Body of pancreas (tissue), 4 donors: ENCODE data around the gene EBF4.

Source experiments
- CTCF ChIP-seq, 7 experiments: fragments of 450-650 bp in 4 of 7; fragments of 200-600 bp in 3 of 7; sonication (generic) in 3 of 7; IDR thresholded peaks; one replicate each; pipeline ENCODE4 v1.5.1; 2016 to 2019; ENCODE audit warnings: antibody characterized with exemption in 7 of 7
- POLR2A ChIP-seq, 3 donors: fragments of 450-650 bp; IDR thresholded peaks; one replicate each; pipeline ENCODE4 v1.6.1; 2016; ENCODE audit warnings: antibody characterized with exemption in 3 of 3, mild to moderate bottlenecking in 2 of 3

GRCh38 chr20:2708665-2709064 is 16.1 kb downstream of the EBF4 start:
- TF ChIP-seq CTCF (IDR thresholded peaks at IDR 0.05), result no peak
- no peak for TF ChIP-seq POLR2A (IDR thresholded peaks at IDR 0.05)
